A172 (cell line): ENCODE results near the gene SHFL. TPM values are rescaled to one million over a fixed set of nuclear protein-coding genes. Genes with fewer than 3 reads are reported as not detected.

Experiments
- DNase-seq: peaks from one replicate; pipeline ENCODE4 v3.0.0-alpha.2; 2015; ENCODE audit warnings: low spot score
- total RNA-seq: library from RNA; depleted of rRNA; stranded (reverse); fragments of >200 nt; shearing (Covaris generic); gene quantifications from 2 replicates; pipeline ENCODE4 v1.2.3, GENCODE V29; 2014; rRNA removed

The SHFL gene
- total RNA-seq, 1 experiment from 2014 or later: 16.5 TPM

DNA sequence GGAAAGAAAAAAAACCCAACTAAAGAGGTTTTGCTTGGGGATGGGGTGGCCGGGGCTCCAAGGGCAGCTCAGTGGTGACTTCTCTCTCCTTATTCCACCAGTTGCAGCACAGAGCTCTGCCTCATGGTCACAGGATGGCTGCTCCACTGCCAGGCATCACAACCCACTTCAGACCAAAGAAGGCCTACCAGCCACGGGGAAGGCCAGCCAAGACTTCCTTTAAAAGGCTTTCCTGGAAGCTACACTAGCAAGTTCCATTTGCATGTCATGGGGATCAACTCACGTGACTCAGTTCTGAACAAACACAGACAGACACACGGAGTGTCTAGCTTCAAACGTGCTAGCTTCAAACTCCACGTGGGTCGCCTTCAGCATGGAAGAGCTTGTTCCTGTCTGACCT lies 46.8 kb downstream of the SHFL start:
- DNase-seq: no peak

DNA sequence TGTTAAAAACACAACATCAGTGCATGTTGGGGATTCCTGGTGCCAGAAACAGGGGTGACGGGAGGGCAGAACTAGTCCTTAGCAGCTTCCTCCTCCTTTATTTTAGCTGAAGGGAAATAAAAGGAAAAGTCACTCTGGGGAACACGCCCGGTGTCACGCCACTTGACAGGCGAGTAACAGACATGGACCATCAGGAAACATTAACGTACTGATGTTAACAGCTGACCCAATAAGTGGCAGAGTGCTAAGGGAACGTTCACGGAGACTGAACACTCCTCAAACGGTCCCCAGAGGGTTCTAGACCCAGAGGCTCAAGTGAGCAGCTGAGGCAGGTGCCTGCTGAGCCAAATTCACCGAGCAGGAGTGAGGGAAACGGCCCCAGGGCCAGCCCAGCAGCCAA lies 47.5 kb downstream of the SHFL start:
- no peak for DNase-seq

DNA sequence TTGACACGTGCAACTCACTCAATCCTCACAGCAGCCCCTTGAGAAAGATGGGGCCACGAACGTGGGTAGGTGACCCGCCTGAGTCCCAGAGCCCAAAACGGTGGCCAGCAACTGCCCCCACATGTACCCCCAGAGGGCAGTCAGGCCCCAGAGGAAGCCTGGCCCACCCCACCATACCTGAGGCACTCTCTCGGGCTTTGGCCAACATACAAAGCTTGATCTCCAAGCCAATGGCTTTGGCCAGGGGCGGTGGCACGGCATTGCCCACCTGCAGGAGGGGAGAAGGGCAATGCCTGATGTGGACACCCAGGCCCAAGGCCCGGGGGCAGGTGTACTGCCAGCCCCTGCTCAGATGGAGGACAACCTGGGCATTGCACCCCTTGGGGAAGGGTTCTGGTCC lies 47.9 kb downstream of the SHFL start:
- DNase-seq: no peak

DNA sequence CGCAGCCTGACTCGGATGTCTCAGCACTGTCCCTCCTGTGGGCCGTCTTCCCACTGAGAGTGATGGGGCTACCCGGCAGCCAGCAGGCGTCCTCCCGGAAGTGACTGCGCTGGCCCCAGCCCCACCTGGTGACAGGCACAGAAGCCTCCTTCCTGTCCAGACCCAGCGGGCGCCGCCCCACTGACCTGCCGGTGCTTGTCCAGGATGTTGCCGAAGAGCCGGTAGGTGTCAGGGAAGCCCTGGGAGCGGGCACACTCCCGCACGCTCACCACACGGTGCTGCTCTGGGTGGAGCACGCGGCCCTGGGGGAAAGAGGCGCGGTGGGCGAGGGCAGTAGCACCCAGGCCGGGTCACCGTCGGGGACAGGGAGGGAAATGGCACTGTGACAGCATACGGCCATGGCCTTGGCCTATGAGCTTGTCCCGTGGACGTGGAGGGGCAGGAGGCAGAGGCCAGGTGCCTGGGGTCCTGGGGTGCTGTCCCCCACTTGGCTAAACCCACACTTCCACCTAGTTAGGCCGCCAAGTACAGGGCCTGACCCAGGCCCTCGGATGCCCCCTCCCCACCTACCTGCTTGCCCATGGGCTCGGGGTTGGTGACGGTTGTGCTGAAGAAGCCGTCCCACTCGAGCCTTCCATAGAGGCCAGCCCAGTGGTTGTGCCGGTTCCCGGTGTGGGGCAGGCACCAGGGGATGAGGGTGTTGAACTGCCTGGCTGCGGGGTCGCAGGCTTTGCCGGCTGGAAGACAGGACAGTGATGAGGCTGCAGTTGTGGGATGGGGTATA lies 49.6 kb downstream of the SHFL start:
- DNase-seq: no peak

DNA sequence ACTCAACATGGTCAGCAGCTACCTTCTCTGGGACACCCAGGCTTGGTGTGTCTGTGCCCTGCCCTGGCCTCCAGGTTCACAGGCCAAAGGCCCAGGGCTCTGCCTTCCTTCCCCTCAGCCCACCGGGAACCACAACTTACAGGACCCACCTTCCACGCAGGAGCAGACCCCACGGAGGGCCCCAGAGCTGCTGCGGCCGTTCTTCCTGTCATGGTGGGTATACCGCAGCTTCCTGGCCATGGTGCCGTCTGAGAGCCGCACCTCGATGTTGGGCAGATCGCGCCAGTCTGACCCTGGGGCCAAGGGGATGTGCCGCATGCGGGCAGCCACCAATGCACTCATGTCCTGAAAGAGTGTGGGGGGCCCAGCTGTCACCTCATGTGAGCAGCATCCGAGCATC lies 50.8 kb downstream of the SHFL start:
- DNase-seq: no peak

DNA sequence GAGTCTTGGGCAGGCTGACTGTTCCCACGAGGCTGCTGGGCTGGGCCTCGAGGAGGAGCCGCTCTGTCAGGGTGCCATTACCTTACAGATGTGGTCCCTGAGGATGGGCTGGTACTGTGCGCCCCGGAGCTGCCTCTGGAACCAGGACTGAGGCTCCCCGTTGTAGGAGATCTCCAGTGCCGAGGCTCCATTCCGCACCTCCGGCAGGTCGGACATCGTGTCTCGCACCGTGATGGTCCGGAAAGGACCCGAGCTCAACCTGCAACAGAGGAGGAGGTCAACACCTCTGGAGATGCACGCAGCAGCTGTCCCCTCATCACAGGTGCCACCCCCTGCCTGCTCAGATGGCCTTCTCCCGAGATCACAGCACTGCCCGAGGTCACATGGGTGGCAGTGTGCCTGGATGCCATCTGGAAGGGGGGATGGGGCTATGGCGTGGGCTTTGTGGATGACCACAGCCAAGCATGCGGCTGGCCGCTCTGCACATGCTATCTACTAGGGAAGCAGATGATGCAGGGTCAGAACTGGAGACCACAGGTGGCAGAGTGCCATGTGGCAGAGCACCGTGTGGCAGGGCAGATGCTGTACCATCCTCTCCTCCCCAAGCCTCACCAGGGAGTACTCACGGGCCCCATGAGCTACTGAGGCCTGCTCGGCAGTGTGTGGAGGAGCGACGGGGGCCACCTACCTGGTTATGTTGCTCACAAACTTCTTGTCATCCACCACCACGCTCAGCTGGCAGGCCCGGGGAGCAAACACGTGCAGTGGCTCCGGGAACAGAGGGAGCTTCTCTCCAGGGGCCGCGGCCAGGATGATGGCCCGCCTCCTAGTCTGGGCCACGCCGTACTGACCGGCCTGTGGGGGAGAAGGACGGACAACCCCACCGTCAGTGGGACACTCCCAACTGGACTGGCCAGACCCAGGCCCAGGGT lies 51.9 kb downstream of the SHFL start:
- no peak for DNase-seq

DNA sequence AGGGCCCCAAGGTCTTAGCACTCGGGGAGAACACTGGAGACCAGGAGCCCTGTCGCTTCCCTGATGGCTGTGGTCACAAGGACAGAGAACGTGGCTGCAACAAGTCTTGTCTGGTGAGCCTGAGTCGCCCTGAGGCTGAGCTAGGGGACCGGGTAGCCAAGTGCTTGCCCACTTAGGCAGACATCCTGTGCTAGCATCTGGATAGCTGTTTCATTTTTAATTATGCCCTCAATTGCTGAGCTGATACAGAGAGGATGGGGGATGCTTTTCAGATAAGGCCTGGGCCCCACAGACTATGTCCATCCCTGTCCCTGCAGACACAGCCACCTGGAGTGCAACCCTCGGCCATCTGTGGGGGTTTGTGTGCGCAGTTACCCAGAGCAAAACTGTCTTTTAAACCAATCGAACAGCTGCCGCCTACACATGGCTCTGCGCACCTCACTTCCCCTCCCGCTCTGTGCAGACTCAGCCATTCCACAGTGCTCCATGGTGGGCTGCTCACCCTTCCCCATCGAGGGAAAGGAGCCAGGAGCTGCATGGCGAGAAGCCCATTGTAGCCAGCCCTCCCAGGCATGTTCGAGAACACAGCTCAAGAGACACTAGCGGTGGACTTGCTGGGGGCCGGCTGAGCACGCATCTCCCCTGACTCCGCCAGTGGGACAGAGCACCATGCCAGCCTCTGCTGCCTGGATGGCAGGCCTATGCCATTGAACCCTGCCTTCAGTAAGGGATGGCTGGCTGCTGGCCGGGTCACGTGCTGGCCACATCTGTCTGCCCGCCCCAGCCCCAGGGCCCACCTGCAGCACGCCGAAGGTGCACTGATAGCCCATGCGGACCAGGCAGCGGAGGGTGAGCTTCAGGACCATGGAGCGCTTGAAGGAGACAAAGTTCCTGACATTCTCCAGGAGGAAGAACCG lies 53.0 kb downstream of the SHFL start:
- no peak for DNase-seq

DNA sequence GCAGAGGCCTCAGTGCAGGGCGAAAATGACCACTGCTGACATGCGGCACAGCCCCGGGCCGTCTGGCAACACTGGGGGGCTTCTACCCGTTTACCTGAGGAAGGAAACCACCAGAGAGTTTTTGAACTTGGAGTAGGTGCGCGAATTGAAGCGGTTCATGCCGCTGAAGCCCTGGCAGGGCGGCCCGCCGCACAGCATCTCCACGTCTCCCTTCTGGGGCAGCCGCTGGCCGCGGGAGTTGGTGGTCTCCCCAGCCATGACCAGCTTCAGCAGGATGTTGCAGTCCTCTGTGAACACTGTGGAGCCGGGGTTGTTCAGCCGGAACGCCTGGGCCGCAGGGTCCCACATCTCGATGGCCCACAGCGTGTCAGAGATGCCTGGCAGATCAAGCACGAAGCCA lies 53.8 kb downstream of the SHFL start:
- no peak for DNase-seq

DNA sequence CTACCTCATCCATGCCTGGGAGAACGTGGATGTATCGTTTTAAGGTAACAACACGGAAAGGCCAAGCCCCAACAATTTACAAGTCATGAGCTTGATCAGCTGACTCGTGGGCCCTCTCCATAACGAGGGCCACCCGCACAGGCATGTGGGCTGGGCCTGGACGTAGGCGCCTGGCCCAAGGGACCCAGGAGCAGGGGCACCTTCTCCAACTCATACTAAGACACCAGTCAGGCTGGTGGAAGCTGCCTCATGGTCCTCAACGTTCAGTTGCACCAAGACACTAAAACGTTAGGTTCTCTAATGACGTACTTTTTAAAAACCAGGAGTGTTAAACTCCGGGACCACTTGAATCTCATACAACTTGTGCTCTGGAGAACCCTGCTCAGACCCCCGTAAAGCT lies 55.4 kb downstream of the SHFL start:
- DNase-seq: no peak

DNA sequence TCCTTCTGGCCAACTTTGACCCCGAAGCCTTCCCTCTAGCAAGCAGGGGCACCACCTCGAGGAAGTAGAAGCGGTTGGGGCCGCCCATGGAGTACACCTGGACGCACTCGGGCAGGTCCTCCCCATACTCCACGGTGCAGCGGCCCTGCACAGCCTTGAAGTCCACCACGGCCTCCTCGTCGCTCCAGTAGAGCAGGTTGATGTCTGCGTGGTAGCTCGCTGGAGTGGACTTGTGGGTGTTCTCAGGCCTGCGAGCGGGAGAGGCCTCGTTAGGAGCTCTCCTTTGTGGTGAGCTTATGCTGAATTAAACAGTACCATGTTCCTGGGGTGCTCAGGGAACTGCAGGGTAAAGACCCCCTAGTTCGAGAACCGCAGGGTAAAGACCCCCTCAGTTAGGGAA lies 55.9 kb downstream of the SHFL start:
- DNase-seq: no peak

Other genes with a start within 250 kb of the SHFL start
- 0.77 and 2.2 TPM in 2 replicates for gene OLFM2, start 149.8 kb upstream of the SHFL start, total RNA-seq
- 0.02 and 0.22 TPM in 2 replicates for gene COL5A3, start 75.8 kb upstream of the SHFL start, total RNA-seq
- not detected in 2 replicates for gene RDH8, start 72.8 kb upstream of the SHFL start, total RNA-seq
- gene ANGPTL6, start 16.4 kb downstream of the SHFL start, total RNA-seq: 0.47 and 0.86 TPM in 2 replicates
- 27.6 and 34.6 TPM in 2 replicates for gene PPAN, start 20.0 kb downstream of the SHFL start, total RNA-seq
- 1.5 and 2.9 TPM in 2 replicates for gene P2RY11, start 25.4 kb downstream of the SHFL start, total RNA-seq
- 305 and 379 TPM in 2 replicates for gene EIF3G, start 33.6 kb downstream of the SHFL start, total RNA-seq
- gene DNMT1, start 108.6 kb downstream of the SHFL start, total RNA-seq: 99.5 and 132 TPM in 2 replicates
- gene S1PR2, start 145.0 kb downstream of the SHFL start, total RNA-seq: 1.7 and 2.5 TPM in 2 replicates
- gene MRPL4, start 165.9 kb downstream of the SHFL start, total RNA-seq: 130 and 157 TPM in 2 replicates
- 0.22 TPM in 1 of 2 replicates, not detected in the other for gene ICAM1, start 184.8 kb downstream of the SHFL start, total RNA-seq
- 0.09 and 0.24 TPM in 2 replicates for gene ICAM4, start 200.6 kb downstream of the SHFL start, total RNA-seq
- gene ICAM5, start 203.6 kb downstream of the SHFL start, total RNA-seq: 0.19 and 0.53 TPM in 2 replicates
- gene ZGLP1, start 223.5 kb downstream of the SHFL start, total RNA-seq: 1.3 and 1.5 TPM in 2 replicates
- gene FDX2, start 229.7 kb downstream of the SHFL start, total RNA-seq: 50.7 and 57.2 TPM in 2 replicates
- 26.8 and 34.9 TPM in 2 replicates for gene RAVER1, start 247.2 kb downstream of the SHFL start, total RNA-seq